MCF 10A (cell line): ENCODE measurements around the gene PTPN13. TPM values are rescaled to one million over a fixed set of nuclear protein-coding genes. Genes with fewer than 3 reads are reported as not detected.

Experiments
- BruUV-seq: library from RNA; stranded (reverse); fragments of 400-500 nt; replicated peaks from 2 replicates; lab custom pipeline; 2021; lab: Mats Ljungman, UMichigan
- CTCF ChIA-PET: fragments of 300-600 bp; sonication (Branson Sonifier 250); formaldehyde crosslinking; extraction: SDS; loops from one replicate; lab custom pipeline; 2021; ENCODE audit warnings: antibody characterized with exemption, inconsistent platforms; lab: Yijun Ruan, JAX
- POLR2A ChIA-PET: fragments of 300-600, 350-650 bp; sonication (Branson Sonifier 250); formaldehyde crosslinking; extraction: SDS; loops from one replicate; lab custom pipeline; 2020; ENCODE audit warnings: antibody characterized with exemption, inconsistent platforms; lab: Yijun Ruan, JAX
- DNase-seq: peaks from one replicate; pipeline ENCODE4 v3.0.0-alpha.2; 2018; ENCODE audit not compliant: unreplicated experiment
- H3K27ac Mint-ChIP-seq: one replicate; pipeline ENCODE4 v1.8.0; 2022; ENCODE audit warnings: mild to moderate bottlenecking, low read depth, mixed read lengths; ENCODE audit not compliant: unreplicated experiment
- H3K27me3 Mint-ChIP-seq: one replicate; pipeline ENCODE4 v1.8.0; 2022; ENCODE audit warnings: mixed read lengths; ENCODE audit not compliant: insufficient read depth, unreplicated experiment
- H3K36me3 Mint-ChIP-seq: one replicate; pipeline ENCODE4 v1.8.0; 2022; ENCODE audit warnings: mild to moderate bottlenecking, moderate library complexity, mixed read lengths; ENCODE audit not compliant: insufficient read depth, unreplicated experiment
- H3K4me1 Mint-ChIP-seq: one replicate; pipeline ENCODE4 v1.8.0; 2022; ENCODE audit warnings: mixed read lengths; ENCODE audit not compliant: insufficient read depth, unreplicated experiment
- H3K4me3 Mint-ChIP-seq: one replicate; pipeline ENCODE4 v1.8.0; 2022; ENCODE audit warnings: mild to moderate bottlenecking, moderate library complexity, mixed read lengths; ENCODE audit not compliant: unreplicated experiment
- H3K9me3 Mint-ChIP-seq: one replicate; pipeline ENCODE4 v1.8.0; 2022; ENCODE audit warnings: mixed read lengths; ENCODE audit not compliant: unreplicated experiment
- CTCF ChIP-seq: fragments of 200-600 bp; IDR thresholded peaks from one replicate; pipeline ENCODE4 v1.8.0; 2022; ENCODE audit warnings: antibody characterized with exemption, mild to moderate bottlenecking; ENCODE audit not compliant: unreplicated experiment
- intact Hi-C: fragments of 100-400 bp; cut with micrococcal nuclease; formaldehyde crosslinking; loops from 2 replicates; pipeline ENCODE4 v1.14.1; 2022
- total RNA-seq: library from RNA; stranded (reverse); gene quantifications from 2 replicates; pipeline ENCODE4 v1.2.3, GENCODE V29; 2022

The PTPN13 gene
- total RNA-seq, 1 experiment from 2014 or later, result 28.3 TPM

DNA sequence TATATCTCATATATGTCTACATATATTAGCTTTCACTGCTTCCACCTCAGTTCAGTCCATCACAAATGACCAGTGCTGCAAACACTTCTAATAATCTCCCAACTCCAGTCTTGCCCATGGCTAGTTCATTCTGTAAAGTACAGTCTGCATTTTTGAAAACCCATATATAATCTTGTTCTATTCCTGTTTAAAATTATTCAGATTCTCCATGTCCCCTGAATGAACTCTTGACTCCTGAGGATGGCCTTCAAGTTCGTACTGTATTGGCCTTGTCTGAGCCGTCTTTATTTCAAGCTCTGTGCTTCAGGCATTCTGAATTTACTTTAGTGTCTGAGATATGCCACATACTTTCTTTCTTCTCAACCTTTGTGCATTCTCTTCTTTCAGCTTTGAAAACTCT is 84.7 kb downstream of the PTPN13 start:
- DNase-seq, result no peak
- Mint-ChIP-seq H3K36me3 (peaks cover 6% of the 10 kb centered on the region), H3K9me3 (no peaks in the 10 kb centered on the region), H3K27ac (no peak overlapping the region), H3K4me1 (no peaks in the 10 kb centered on the region), H3K4me3 (no peak overlapping the region), H3K27me3 (no peaks in the 10 kb centered on the region)
- BruUV-seq, result no TSS peak
- ChIA-PET CTCF (no interaction called here), POLR2A (no interaction called here)
- intact Hi-C loops, result no loop called here
- TF ChIP-seq CTCF, result no peak

GRCh38 chr4:86679441-86679840 is 85.3 kb downstream of the PTPN13 start:
- no peaks in the 10 kb centered on the region for H3K27me3 Mint-ChIP-seq
- H3K9me3 Mint-ChIP-seq, result no peaks in the 10 kb centered on the region
- no TSS peak for BruUV-seq
- peaks cover 6% of the 10 kb centered on the region for H3K36me3 Mint-ChIP-seq
- no peaks in the 10 kb centered on the region for H3K4me1 Mint-ChIP-seq
- H3K27ac Mint-ChIP-seq, result no peak overlapping the region
- POLR2A ChIA-PET, result interaction anchor here (0.7 kb wide), 1 partner anchor 16 kb away, joined by 3 read pairs; no protein-coding TSS in a partner anchor
- intact Hi-C loops, result no loop called here
- CTCF ChIA-PET, result interaction anchor here (0.5 kb wide), 1 partner anchor 85 kb away, joined by 4 read pairs; the partner anchor contains the start of gene PTPN13
- no peak for TF ChIP-seq CTCF
- DNase-seq, result no peak
- no peak overlapping the region for H3K4me3 Mint-ChIP-seq

GRCh38 chr4:86683167-86683566 is 89.1 kb downstream of the PTPN13 start:
- ChIA-PET POLR2A (no interaction called here), CTCF (interaction anchor here (0.6 kb wide), 1 partner anchor 30 kb away, joined by 6 read pairs; no protein-coding TSS in a partner anchor)
- no peaks in the 10 kb centered on the region for H3K36me3 Mint-ChIP-seq
- no peaks in the 10 kb centered on the region for H3K27me3 Mint-ChIP-seq
- no peak for TF ChIP-seq CTCF
- H3K4me3 Mint-ChIP-seq, result no peak overlapping the region
- H3K9me3 Mint-ChIP-seq, result no peaks in the 10 kb centered on the region
- no peak for DNase-seq
- no peak overlapping the region for H3K27ac Mint-ChIP-seq
- no TSS peak for BruUV-seq
- H3K4me1 Mint-ChIP-seq, result peaks cover 11% of the 10 kb centered on the region
- intact Hi-C loops, result no loop called here

- no peaks in the 10 kb centered on the region for H3K36me3 Mint-ChIP-seq
- intact Hi-C loops, result no loop called here
- H3K4me1 Mint-ChIP-seq, result peaks cover 11% of the 10 kb centered on the region
- no peaks in the 10 kb centered on the region for H3K27me3 Mint-ChIP-seq
- no TSS peak for BruUV-seq
- POLR2A ChIA-PET, result interaction anchor here (0.5 to 0.6 kb wide), 2 partner anchors 26 to 53 kb away, joined by 3 read pairs; no protein-coding TSS in a partner anchor
- DNase-seq, result no peak
- no peaks in the 10 kb centered on the region for H3K9me3 Mint-ChIP-seq
- CTCF ChIA-PET, result interaction anchor here (0.6 kb wide), 1 partner anchor 31 kb away, joined by 6 read pairs; no protein-coding TSS in a partner anchor
- H3K4me3 Mint-ChIP-seq, result no peak overlapping the region
- TF ChIP-seq CTCF, result no peak
- H3K27ac Mint-ChIP-seq, result no peak overlapping the region
Measured at GRCh38 chr4:86683983-86684382, 89.9 kb downstream of the PTPN13 start.
